NCI-H748 (cell line): Measurements from ENCODE around the gene OPN4.

ENCODE experiments used
- DNase-seq: peaks from one replicate; lab custom pipeline; 2025; ENCODE audit not compliant: unreplicated experiment; lab: John Stamatoyannopoulos, UW

The OPN4 gene

DNA sequence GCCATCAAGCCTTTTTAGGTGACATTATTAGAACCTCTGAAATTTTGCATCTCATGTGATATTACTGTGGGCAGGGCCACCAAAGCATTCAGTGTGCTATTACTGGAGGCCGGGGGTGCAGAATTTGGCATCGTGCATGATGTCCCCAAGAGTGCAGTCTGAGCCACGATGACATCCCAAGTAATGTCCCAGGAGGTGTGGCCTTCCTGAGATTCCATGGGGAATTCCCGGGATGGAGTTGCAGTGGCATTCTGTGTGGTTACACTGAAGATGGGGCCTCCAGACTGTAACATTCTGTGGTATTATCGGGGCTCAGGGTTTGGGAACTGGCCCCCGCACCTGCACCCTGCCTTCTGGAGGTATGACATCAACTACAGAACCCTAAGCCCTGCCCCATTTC lies 23.0 kb downstream of the OPN4 start:
- no peak for DNase-seq

GRCh38 chr10:86678999-86679792 lies 24.8 kb downstream of the OPN4 start:
- DNase-seq: no peak

GRCh38 chr10:86681047-86681446 lies 26.7 kb downstream of the OPN4 start:
- DNase-seq: no peak

GRCh38 chr10:86681722-86682386 lies 27.5 kb downstream of the OPN4 start:
- DNase-seq: no peak

DNA sequence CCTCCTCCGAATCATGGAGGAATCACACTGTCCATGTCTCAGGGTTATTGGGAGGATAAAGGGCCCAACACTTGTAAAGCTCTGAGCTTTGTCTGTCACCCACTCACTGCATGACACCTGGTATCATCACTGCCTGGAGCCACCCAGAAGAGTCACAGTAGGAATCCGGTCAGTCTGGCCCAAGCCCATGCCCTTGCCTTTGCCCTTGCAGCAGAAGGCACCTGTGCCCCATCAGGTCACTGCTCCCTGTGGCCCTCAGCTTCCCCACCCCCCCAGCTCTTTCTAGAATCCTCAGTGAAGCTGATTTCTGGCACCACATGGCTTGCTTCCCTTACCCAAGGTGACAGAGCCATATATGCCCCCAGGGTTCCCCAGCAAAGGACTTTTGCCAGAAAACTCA lies 28.3 kb downstream of the OPN4 start:
- DNase-seq: no peak

GRCh38 chr10:86684331-86685097 lies 30.2 kb downstream of the OPN4 start:
- DNase-seq: peak; percentile 2

- no peak for DNase-seq
Measured at GRCh38 chr10:86685416-86685815, 31.1 kb downstream of the OPN4 start.

DNA sequence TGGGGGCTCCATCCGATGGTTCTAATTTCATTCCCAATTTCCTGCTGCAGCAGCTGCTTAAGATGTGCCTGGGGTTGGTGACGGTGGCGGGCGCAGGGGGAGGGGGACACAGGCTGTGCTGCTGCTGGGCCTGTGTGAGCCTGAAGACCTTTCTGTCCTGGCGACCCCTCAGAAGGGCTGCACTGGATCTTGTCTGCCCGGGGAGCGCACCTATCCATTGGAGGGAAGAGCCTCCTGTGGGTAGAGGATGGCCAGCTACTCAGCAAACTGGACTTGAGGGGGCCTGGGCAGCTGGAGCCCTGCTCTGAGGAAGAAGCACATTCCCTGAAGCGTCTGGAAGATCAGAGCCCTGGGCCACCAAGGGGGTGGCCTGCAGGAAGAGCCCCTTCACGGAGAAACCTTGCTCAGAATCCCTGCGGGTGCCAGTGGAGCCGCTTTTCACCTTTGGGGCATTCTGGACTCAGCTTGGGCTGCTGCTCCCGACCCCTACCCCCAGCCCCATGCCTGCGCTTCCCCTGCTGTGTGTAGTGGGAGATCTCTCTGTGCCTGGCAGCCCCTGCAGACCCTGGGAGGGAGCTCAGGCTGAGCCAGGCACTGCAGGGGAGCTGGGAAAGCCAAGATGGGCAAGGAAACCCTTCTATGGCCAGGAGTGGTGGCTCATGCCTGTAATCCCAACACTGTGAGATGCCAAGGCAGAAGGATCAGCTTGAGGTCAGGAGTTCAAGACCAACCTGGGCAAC lies 31.7 kb downstream of the OPN4 start:
- DNase-seq: no peak

- DNase-seq: no peak
Measured at GRCh38 chr10:86686972-86687371, 32.6 kb downstream of the OPN4 start.

GRCh38 chr10:86687750-86688149 lies 33.4 kb downstream of the OPN4 start:
- no peak for DNase-seq

DNA sequence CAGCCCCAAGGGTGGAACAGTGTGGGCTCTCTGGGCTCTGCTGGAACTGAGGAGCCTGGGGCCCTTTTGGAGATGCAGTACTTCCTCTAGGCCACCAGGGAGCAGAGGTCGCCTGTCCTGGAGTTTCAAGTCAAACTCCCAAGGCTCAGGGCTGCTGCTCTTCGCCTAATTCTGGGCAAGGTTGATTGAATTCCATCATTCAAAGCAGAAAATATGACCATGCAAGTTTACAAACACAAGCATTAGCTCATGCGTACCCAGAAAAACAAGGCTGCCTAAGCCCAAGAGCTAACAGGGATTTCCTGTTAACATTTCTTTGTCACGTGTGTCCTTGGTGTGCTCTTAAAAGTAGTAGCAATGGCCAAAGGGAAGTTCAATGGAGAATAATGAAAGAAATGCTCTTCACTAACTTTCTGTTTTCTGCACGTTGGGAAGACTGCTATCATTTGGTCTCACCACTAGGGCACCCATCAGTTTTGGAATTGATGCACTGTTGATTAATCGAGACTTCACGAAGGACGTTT lies 34.1 kb downstream of the OPN4 start:
- peak; percentile 37 for DNase-seq

DNA sequence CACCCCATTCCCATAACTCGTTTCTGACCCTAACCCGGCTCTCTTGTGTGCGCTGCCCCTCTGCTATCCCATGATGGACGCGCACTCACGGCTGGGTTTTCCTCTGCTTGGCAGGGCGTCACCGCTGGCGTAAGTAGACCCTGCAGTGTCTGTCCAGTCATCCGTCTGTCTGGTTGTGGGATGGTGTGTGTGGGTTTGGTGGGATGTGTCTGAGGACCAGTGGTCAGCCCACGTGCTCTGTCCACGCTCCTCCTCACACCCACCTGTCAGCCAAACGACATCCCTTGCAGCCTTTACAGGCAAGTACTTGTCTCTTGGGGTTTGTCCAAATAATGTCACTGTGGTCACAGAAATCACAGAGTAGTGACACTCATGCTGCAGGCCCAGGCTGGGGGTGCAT lies 34.8 kb downstream of the OPN4 start:
- DNase-seq: no peak

DNA sequence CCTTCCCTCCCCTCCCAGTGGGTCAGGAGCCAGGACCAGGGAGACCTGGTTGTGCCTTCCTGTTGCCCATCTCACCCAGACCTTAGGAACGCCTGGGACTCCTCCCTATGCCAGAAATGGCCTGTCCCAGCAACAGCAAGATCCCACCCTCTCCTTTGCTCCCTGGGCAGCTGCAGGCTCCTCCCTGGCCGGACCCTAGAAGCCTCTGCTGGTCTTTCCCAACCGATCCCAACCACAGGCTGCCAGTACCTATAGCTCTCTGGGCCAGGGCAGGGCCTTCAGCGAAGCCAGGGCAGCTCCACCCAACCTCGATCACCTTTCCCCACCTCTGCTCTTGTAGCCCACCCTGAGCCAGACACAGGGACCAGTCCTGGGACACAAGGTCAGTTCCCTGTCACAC lies 35.9 kb downstream of the OPN4 start:
- DNase-seq: no peak

DNA sequence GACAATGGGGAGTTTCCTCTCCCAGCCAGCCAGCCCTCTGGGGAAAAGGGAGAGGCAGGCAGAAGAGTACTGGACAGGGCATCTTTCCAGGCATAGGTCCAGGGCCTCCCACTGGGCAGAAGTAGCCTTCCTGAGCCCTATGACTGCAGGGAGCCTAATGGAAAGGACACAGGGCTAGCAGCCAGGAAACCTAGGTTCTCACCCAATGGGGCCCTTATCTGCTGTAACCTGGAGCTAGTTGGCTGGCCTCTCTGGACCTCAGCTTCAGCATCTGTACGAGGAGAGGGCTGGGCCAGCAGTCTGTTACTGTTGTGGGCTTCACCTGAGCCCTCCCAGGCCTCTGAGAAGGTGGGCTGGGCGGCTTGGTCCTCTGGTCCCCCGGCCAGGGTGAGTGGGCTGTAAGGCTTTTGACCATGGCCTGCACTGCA lies 36.3 kb downstream of the OPN4 start:
- DNase-seq: no peak

DNA sequence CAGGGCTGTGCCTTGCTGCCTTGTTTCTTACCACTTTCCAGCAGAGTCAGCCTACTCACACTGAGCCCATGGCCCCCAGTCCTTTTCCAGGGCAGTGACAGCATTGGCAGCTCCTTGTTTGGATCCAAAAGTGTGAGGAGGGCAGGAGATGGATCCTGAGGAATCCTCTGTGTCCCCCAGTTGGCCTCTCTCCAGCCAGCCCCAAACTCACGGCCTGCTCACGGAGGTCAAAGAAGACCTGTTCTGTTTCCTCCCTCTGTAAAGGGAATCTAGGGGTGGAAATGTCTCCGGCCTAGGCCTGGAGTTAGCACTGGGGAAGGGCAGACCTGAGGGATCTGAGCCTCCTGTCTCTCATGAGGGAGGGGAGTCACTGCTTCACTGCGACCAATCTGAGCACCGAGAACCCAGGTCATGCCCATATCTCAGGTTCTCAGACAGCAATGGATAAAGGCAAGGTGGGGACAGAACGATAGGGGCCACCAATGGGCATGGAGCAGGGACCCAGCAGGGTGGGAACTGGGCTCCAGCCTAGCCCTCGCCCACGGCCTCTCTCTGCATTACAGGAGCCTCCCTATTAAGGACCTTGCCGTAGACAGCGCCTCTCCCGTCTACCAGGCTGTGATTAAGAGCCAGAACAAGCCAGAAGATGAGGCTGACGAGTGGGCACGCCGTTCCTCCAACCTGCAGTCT lies 37.1 kb downstream of the OPN4 start:
- DNase-seq: no peak

GRCh38 chr10:86692023-86692514 lies 37.7 kb downstream of the OPN4 start:
- no peak for DNase-seq

DNA sequence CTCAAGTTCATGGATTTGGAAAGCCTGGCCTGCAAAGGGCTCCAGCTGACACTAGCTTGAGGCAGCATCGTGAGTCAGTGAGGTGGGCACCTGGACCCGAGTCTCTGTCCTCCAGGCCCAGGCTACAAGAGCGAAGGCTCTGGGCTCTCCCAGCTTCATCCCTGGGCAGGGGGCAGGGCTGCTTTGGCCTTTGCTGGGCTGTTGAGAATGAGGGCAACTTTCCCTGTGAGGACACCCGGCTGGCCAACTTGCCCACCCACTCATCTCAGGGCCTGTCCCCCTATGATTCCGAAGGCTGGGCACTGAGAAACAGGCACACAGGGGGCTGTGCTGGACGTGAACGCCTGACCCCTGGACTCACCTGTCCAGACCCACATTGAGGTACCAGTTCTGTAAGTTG lies 38.3 kb downstream of the OPN4 start:
- DNase-seq: no peak

- no peak for DNase-seq
Measured at GRCh38 chr10:86693275-86693674, 38.9 kb downstream of the OPN4 start.

GRCh38 chr10:86693721-86694369 lies 39.5 kb downstream of the OPN4 start:
- DNase-seq: no peak
